Testis (tissue), 3 donors: ENCODE data around the gene DLG2. TPM values are rescaled to one million over a fixed set of nuclear protein-coding genes. Genes with fewer than 3 reads are reported as not detected.

Experiments used
- DNase-seq: peaks from one replicate; pipeline ENCODE4 v3.0.0-alpha.2; 2019
- H3K27ac ChIP-seq, 2 donors: fragments of 200-600 bp; sonication (generic); one replicate each; pipeline ENCODE4 v1.5.1; 2019
- H3K27me3 ChIP-seq: fragments of 200-600 bp; sonication (generic); one replicate; pipeline ENCODE4 v1.5.1; 2019
- H3K36me3 ChIP-seq: fragments of 200-600 bp; sonication (generic); one replicate; pipeline ENCODE4 v1.5.1; 2017; ENCODE audit warnings: low read depth; ENCODE audit errors: missing control alignments
- H3K4me1 ChIP-seq: fragments of 200-600 bp; sonication (generic); one replicate; pipeline ENCODE4 v1.5.1; 2019
- H3K4me3 ChIP-seq, 2 donors: fragments of 200-600 bp; sonication (generic); one replicate each; pipeline ENCODE4 v1.5.1; 2017 to 2019
- H3K9me3 ChIP-seq: fragments of 200-600 bp; sonication (generic); one replicate; pipeline ENCODE4 v1.5.1; 2017
- CTCF ChIP-seq, 3 experiments: fragments of 450-650 bp in 2 of 3; fragments of 200-600 bp in 1 of 3; sonication (generic) in 1 of 3; IDR thresholded peaks; one replicate each; pipeline ENCODE4 v1.5.1; 2016 to 2019; ENCODE audit warnings: antibody characterized with exemption in 3 of 3, mild to moderate bottlenecking in 2 of 3, moderate library complexity in 1 of 3
- POLR2A ChIP-seq: fragments of 450-650 bp; IDR thresholded peaks from one replicate; pipeline ENCODE4 v1.6.1; 2017; ENCODE audit warnings: antibody characterized with exemption, mild to moderate bottlenecking, moderate library complexity
- WGBS, 2 donors: methylation state at CpG; one replicate each; pipeline ENCODE4 v1.1.5; 2018; 5-methylcytosine and 5-hydroxymethylcytosine counted together
- intact Hi-C: fragments of 100-400 bp; cut with DNase I; formaldehyde crosslinking; loops from one replicate; pipeline ENCODE4 v1.15.1; 2023; ENCODE audit warnings: low total_unique reads
- polyA plus RNA-seq: library from polyadenylated mRNA; stranded (reverse); fragments of 350-450 nt; fragmentation: Illumina TruSeq; extraction: RNeasy Lipid Tissue Mini Kit (QIAGEN cat#74804); gene quantifications from one replicate; pipeline ENCODE4 v1.2.3, GENCODE V29; 2014; ENCODE audit warnings: low read depth, low replicate concordance; ENCODE audit not compliant: insufficient read depth
- total RNA-seq, 2 donors: library from RNA; depleted of rRNA; stranded (reverse); fragments of >200 nt; gene quantifications; one replicate each; pipeline ENCODE4 v1.2.3, GENCODE V29; 2016

The DLG2 gene
- total and polyA plus RNA-seq, 3 donors from 2014 or later = 13.8 to 23.0 (median 14.1) TPM

GRCh38 chr11:84396521-84396920 lies 1230.6 kb downstream of the DLG2 start:
- Histone ChIP-seq H3K27me3 (no peaks in the 10 kb centered on the region), H3K27ac (no peak overlapping the region), H3K4me3 (no peak overlapping the region), H3K9me3 (no peaks in the 10 kb centered on the region), H3K4me1 (no peaks in the 10 kb centered on the region), H3K36me3 (no peaks in the 10 kb centered on the region)
- DNase-seq = no peak
- TF ChIP-seq POLR2A = no peak
- no peak for TF ChIP-seq CTCF (IDR thresholded peaks at IDR 0.05)
- intact Hi-C loops = loop anchor here (10.0 kb wide), 1 partner anchor 128 kb away; no protein-coding TSS in a partner anchor
- 85 to 90% methylated on average over 3 of the region's 3 CpGs for WGBS, 2 donors

GRCh38 chr11:84390441-84391078 lies 1236.6 kb downstream of the DLG2 start:
- Histone ChIP-seq H3K4me3 (no peak overlapping the region), H3K9me3 (no peaks in the 10 kb centered on the region), H3K27me3 (no peaks in the 10 kb centered on the region), H3K36me3 (no peaks in the 10 kb centered on the region), H3K4me1 (no peaks in the 10 kb centered on the region), H3K27ac (no peak overlapping the region)
- DNase-seq = no peak
- 79 to 85% methylated on average over 6 of the region's 6 CpGs for WGBS, 2 donors
- TF ChIP-seq CTCF (IDR thresholded peaks at IDR 0.05) (no peak), POLR2A (no peak)
- intact Hi-C loops = loop anchor here (10.0 kb wide), 1 partner anchor 134 kb away; no protein-coding TSS in a partner anchor

- DNase-seq = no peak
- no peaks in the 10 kb centered on the region for H3K27me3 ChIP-seq
Measured at GRCh38 chr11:84389696-84390095, 1237.4 kb downstream of the DLG2 start.

GRCh38 chr11:84384731-84385130 lies 1242.4 kb downstream of the DLG2 start:
- intact Hi-C loops = no loop called here
- Histone ChIP-seq H3K27me3 (no peaks in the 10 kb centered on the region), H3K4me1 (no peaks in the 10 kb centered on the region), H3K27ac (no peak overlapping the region), H3K9me3 (no peaks in the 10 kb centered on the region), H3K36me3 (no peaks in the 10 kb centered on the region), H3K4me3 (no peak overlapping the region)
- no peak for TF ChIP-seq POLR2A
- TF ChIP-seq CTCF (IDR thresholded peaks at IDR 0.05) = peak; percentile 73 to 85 (median 77)
- DNase-seq = peak; percentile 83

More at GRCh38 chr11:84389696-84390095, 1237.4 kb downstream of the DLG2 start:
- Histone ChIP-seq H3K4me3 (no peak overlapping the region), H3K36me3 (no peaks in the 10 kb centered on the region), H3K4me1 (no peaks in the 10 kb centered on the region), H3K9me3 (no peaks in the 10 kb centered on the region), H3K27ac (no peak overlapping the region)
- TF ChIP-seq POLR2A = no peak
- no peak for TF ChIP-seq CTCF (IDR thresholded peaks at IDR 0.05)
- intact Hi-C loops = loop anchor here (10.0 kb wide), 1 partner anchor 135 kb away; no protein-coding TSS in a partner anchor

GRCh38 chr11:84383576-84383975 lies 1243.6 kb downstream of the DLG2 start:
- intact Hi-C loops = no loop called here
- TF ChIP-seq POLR2A (no peak), CTCF (IDR thresholded peaks at IDR 0.05) (no peak)
- Histone ChIP-seq H3K27ac (no peak overlapping the region), H3K4me3 (no peak overlapping the region), H3K9me3 (no peaks in the 10 kb centered on the region), H3K27me3 (no peaks in the 10 kb centered on the region), H3K36me3 (no peaks in the 10 kb centered on the region), H3K4me1 (no peaks in the 10 kb centered on the region)
- 57 to 67% methylated on average over 2 of the region's 2 CpGs for WGBS, 2 donors
- DNase-seq = peak; percentile 79
